ENCODE data around the gene RXRA.

GRCh38 chr9:134356496-134357470 is 30.5 kb downstream of the RXRA start:
- TF ChIP-seq REST (IDR thresholded peaks at IDR 0.05) (no peak), CTCF (IDR thresholded peaks at IDR 0.05; ENCODE audit: low read depth, low read length, missing input control) (no peak), ATF3 (IDR thresholded peaks at IDR 0.05) (no peak), TAF1 (conservative IDR thresholded peaks at IDR 0.05) (no peak), RAD21 (IDR thresholded peaks at IDR 0.05) (no peak), JUND (IDR thresholded peaks at IDR 0.05) (peak in 1 of 2 donors; percentile 45), SP1 (IDR thresholded peaks at IDR 0.05) (peak; percentile 5), YY1 (IDR thresholded peaks at IDR 0.05) (no peak), ZBTB33 (IDR thresholded peaks at IDR 0.05) (no peak), EGR1 (IDR thresholded peaks at IDR 0.05; ENCODE audit: low read depth in 2 of 2) (no peak), GABPA (IDR thresholded peaks at IDR 0.05 in 1 of 2, conservative IDR thresholded peaks at IDR 0.05 in 1 of 2) (no peak), RXRA (IDR thresholded peaks at IDR 0.05) (no peak), NR2F2 (IDR thresholded peaks at IDR 0.05) (no peak)
